ENCODE results near the gene MYOM3. TPM values are rescaled to one million over a fixed set of nuclear protein-coding genes. Genes with fewer than 3 reads are reported as not detected.

The MYOM3 gene
- total and polyA plus RNA-seq, 4 donors: 0.09 to 0.55 (median 0.11) TPM

- TF ChIP-seq CTCF (IDR thresholded peaks at IDR 0.05; ENCODE audit: control extremely low read depth, extremely low read depth): no peak
- Histone ChIP-seq H3K27me3 (ENCODE audit: control insufficient read depth in 3 of 3, insufficient read depth in 3 of 3, low read length in 2 of 3) (no peaks in the 10 kb centered on the region), H3K9ac (ENCODE audit: insufficient read depth in 1 of 2, low read length in 2 of 2) (no peak overlapping the region), H3K36me3 (ENCODE audit: control insufficient read depth in 4 of 4, insufficient read depth in 4 of 4, low read length in 4 of 4) (no peaks in the 10 kb centered on the region), H3K9me3 (ENCODE audit: control insufficient read depth in 4 of 4, insufficient read depth in 3 of 4, low read length in 3 of 4) (peaks cover 0 to 4% (median 3%) of the 10 kb centered on the region in 4 donors), H3K4me1 (ENCODE audit: control insufficient read depth in 5 of 5, insufficient read depth in 5 of 5, low read length in 5 of 5) (no peaks in the 10 kb centered on the region), H3K27ac (ENCODE audit: low read depth in 1 of 2, low read length in 1 of 2) (no peak overlapping the region), H3K4me3 (no peak overlapping the region)
- WGBS, 2 donors: 88 to 89% methylated on average over 3 of the region's 3 CpGs
- no peak for DNase-seq
- ATAC-seq (ENCODE audit: insufficient read depth, low FRiP score): no peak
Measured at GRCh38 chr1:24127134-24127800, 15.3 kb upstream of the MYOM3 start.

- H3K27ac ChIP-seq (ENCODE audit: low read depth in 1 of 2, low read length in 1 of 2): peak overlapping the region in 1 of 2 donors; percentile 56
- H3K4me3 ChIP-seq: no peak overlapping the region
- H3K9me3 ChIP-seq (ENCODE audit: control insufficient read depth in 4 of 4, insufficient read depth in 3 of 4, low read length in 3 of 4): peaks cover 0 to 4% (median 3%) of the 10 kb centered on the region in 4 donors
- no peaks in the 10 kb centered on the region for H3K27me3 ChIP-seq (ENCODE audit: control insufficient read depth in 3 of 3, insufficient read depth in 3 of 3, low read length in 2 of 3)
- no peaks in the 10 kb centered on the region for H3K4me1 ChIP-seq (ENCODE audit: control insufficient read depth in 5 of 5, insufficient read depth in 5 of 5, low read length in 5 of 5)
- H3K36me3 ChIP-seq (ENCODE audit: control insufficient read depth in 4 of 4, insufficient read depth in 4 of 4, low read length in 4 of 4): no peaks in the 10 kb centered on the region
- no peak overlapping the region for H3K9ac ChIP-seq (ENCODE audit: insufficient read depth in 1 of 2, low read length in 2 of 2)
- ATAC-seq (ENCODE audit: insufficient read depth, low FRiP score) (no peak), DNase-seq (no peak)
- TF ChIP-seq CTCF (IDR thresholded peaks at IDR 0.05; ENCODE audit: control extremely low read depth, extremely low read depth): no peak
- 82 to 92% methylated on average over 5 of the region's 5 CpGs for whole genome bisulfite sequencing, 2 donors
Measured at GRCh38 chr1:24126672-24127023, 14.7 kb upstream of the MYOM3 start.

- Histone ChIP-seq H3K9ac (ENCODE audit: insufficient read depth in 1 of 2, low read length in 2 of 2) (no peak overlapping the region), H3K4me3 (no peak overlapping the region), H3K27me3 (ENCODE audit: control insufficient read depth in 3 of 3, insufficient read depth in 3 of 3, low read length in 2 of 3) (no peaks in the 10 kb centered on the region), H3K27ac (ENCODE audit: low read depth in 1 of 2, low read length in 1 of 2) (peak overlapping the region in 1 of 2 donors; percentile 56), H3K4me1 (ENCODE audit: control insufficient read depth in 5 of 5, insufficient read depth in 5 of 5, low read length in 5 of 5) (no peaks in the 10 kb centered on the region), H3K36me3 (ENCODE audit: control insufficient read depth in 4 of 4, insufficient read depth in 4 of 4, low read length in 4 of 4) (no peaks in the 10 kb centered on the region), H3K9me3 (ENCODE audit: control insufficient read depth in 4 of 4, insufficient read depth in 3 of 4, low read length in 3 of 4) (peaks cover 0 to 4% (median 3%) of the 10 kb centered on the region in 4 donors)
- ATAC-seq (ENCODE audit: insufficient read depth, low FRiP score): no peak
- WGBS, 2 donors: 43 to 50% methylated on average over 6 of the region's 6 CpGs
- no peak for DNase-seq
- TF ChIP-seq CTCF (IDR thresholded peaks at IDR 0.05; ENCODE audit: control extremely low read depth, extremely low read depth): no peak
Measured at GRCh38 chr1:24126018-24126671, 14.2 kb upstream of the MYOM3 start.
